Kidney glomerular epithelial cell (primary cell): ENCODE results near the gene MEN1.
"Not testable (repeated sequence)": the region's sequence is repeated elsewhere in the genome, so short reads cannot be mapped to it uniquely, and the experiment has no call there.

Source experiments
- DNase-seq: peaks from one replicate; lab custom pipeline; 2025; lab: John Stamatoyannopoulos, UW

Gene MEN1

DNA sequence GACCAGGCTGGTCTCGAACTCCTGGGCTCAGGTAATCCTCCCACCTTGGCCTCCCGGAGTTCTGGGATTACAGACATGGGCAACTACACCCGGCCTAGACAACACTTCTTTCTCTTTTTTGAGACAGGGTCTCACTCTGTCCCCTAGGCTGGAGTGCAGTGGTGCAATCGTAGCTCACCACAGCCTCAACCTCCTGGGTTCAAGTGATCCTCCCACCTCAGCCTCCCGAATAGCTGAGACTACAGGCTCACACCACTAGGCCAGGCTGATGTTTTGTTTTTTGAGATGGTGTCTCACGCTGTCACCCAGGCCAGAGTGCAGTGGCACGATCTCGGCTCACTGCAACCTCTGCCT is 35.4 kb upstream of the MEN1 start:
- DNase-seq = not testable (repeated sequence)

DNA sequence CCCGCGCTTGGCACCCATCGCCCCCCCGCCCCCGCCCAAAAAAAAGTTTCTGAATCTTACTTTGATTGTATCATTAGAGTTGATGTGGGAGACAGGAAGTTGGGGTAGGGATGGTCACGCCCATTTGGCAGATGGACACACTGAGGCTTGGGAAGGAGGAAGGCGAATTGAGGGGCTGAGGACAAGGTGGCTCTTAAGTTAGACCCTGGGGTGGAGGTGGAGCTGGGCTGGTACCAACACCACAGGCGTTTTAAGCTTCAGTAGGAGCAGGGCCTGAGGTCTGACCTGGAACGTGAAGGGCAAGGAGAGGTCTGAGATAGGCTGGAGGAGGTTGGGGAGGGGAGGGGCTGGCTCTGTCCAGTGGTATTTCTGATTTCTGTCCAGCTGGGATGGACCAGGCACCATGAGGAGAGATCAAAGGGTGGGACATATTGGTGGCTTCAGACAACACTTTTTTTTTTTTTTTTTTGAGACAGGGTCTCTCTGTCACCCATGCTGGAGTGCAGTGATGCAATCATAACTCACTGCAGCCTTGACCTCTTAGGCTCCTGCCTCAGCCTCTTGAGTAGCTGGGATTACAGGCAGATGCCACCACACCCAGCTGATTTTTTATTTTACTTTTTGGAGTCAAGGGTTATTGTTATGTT is 34.9 kb upstream of the MEN1 start:
- no peak for DNase-seq

DNA sequence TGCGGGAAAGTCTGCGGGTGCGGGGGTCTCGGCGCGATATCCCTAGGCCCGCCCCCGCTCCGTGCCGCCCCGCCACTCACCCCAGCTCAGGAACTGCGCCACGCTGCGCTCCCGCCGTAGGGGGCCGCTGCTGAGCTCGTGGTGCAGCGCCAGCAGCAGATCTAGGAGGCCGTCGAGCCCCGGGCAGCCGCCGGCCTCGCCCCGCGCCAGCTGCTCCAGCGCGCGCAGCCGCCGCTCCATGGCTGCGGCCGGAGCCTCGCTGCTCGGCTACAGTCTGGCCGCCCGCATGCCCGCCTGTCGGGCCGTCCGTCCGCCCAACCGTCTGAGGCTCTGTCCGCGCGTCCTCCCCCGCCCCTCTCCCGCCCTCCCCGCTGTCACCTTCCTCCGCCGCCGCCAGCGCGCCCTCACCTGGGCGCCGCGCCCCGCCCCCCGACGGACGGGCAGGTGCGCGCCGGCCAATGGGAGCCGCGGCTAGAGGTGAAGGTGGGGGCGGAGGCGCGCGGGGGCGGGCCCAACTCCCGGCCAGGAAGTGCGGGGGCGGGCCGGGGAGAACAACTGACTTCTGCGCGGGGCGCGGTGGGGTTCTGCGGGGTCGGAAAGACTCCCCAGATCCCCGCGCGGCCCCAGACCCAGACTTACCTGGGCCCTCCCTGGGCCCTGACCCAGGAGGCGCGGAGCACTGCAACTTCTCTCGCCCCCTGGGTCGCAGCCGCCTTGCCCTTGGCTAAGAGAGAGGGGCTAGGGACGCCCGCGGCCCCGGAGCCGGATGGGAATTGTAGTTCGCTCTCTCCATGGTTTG is 34.2 kb upstream of the MEN1 start, which contains the start of gene CDC42BPG:
TSS of gene CDC42BPG (minus strand) at position 324 of the 799 bp plus-strand sequence. CDS start at position 240, 84 bp downstream.
- DNase-seq = peak; percentile 8

DNA sequence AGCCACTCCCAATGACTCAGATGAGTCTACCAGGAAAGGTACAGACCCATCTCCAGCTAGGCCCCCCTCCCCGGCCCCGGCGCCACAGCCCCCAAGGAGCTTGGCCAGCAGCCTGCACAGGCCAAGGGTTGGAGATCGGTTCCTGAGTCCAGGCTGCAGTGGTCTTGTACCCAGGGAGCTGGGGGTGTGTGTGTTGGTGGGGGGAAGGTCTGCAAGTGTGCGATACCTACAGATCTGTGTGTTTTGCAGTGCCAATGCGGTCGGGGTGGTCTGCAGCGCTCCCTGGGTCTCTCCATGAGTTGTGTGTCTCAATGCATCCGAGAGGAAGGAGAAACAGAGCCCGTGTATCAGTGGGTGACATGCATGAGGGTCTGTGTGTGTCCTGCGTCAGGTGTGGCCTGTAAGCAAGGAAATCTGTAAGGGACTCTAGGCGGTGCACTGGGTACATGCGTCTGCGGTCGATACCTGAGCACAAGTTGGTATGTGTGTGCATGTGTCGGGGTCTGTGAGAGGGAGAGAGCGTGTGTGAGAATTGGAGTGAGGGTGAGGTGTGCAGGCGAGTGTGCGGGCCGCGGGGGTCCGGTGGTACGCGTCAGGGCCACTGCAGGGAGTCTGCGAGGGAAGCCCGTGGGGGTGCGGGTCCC is 33.5 kb upstream of the MEN1 start:
- no peak for DNase-seq

DNA sequence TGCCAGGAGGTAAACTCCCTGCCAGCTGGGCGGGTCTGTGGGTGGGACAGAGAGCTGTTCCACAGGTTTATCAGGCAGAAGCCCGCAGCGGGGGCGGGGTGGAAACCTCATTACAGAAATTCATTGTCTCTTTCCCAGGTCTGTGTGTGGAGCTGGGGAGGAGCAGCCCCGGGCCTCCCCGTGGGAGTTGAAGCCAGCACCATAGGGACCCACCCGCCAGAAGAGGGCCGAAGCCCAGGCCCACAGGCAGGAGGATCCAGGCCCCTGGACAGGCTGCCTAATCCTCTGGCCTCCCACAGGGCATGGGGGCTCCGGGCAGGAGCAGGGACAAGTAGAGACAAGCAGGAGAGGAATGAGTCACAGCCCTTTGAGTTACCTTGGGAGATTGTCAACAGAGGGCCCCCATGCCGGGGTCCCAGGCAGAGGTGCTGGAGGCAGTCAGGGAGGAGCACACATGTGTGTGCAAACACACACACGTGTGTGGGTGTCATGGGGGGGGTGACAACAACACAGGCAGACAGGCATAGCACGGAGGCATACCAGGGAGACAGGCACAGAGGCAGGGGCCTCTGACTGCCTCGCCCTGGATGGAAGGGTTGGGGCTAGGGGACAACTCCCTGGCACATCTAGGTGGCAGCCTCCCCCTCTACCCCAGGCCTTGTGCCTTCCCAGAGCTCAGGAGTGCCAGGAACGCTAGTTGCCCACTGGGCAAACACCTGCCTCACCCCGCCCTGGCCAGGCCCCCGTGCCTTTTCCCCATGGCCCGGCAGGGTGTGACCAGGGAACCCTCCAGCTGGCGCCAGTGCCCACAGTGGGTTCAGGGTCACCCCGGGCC is 32.7 kb upstream of the MEN1 start:
- DNase-seq = no peak

DNA sequence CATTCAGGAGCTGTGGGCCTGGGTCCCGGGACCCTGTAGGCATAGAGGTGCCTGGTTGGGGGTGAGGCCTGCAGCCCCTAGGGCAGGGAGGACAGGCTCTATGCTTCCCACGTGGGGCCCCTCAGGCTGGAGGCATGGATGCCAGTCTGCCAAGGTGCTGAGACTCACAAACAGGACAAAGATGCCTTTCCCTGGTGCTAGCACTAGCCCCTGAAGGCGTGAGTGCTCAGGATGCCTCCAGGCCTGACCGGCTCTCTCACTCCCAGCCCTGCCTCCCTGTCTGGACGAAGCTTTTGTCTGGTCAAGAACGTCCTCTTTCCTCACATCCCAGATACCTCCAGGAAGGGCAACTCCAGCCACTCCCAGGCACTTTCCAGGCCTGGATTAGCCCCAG is 32.0 kb upstream of the MEN1 start:
- no peak for DNase-seq

DNA sequence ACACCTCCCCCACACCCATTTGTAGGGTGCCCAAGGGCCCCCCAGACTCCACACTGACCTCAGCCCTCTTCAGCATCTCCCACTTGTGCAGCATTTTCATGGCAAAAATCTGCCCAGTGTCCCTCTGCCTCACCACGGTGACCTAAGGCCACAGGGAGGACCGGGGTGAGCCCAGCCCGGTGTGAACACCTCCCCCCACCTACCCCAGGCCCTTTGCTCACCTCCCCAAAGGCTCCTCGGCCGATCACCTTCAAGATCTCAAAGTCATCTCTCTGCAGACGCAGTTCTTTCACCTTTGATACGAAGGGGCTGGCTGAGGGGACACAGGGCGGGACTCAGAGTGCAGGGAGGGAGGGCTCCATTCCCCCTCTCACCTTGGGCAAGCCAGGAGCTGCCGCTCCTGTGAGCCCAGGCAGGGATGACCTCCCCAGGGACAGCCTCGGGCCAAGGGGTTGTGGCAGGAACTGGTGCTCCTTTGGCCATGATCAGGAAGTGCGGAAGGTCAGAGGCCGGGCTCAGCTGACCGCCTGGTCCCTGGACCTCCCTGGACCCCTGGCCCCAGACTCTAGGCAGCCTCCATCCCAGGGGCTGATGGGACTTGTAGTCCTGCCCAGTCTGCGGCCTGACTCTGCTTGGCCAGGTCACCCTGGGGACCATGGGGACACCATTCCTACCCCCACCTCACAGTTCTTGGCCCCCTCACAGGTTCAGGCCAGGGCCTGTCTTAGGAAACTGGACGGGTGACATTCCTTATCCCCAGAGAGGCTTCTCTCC is 31.4 kb upstream of the MEN1 start:
- no peak for DNase-seq

DNA sequence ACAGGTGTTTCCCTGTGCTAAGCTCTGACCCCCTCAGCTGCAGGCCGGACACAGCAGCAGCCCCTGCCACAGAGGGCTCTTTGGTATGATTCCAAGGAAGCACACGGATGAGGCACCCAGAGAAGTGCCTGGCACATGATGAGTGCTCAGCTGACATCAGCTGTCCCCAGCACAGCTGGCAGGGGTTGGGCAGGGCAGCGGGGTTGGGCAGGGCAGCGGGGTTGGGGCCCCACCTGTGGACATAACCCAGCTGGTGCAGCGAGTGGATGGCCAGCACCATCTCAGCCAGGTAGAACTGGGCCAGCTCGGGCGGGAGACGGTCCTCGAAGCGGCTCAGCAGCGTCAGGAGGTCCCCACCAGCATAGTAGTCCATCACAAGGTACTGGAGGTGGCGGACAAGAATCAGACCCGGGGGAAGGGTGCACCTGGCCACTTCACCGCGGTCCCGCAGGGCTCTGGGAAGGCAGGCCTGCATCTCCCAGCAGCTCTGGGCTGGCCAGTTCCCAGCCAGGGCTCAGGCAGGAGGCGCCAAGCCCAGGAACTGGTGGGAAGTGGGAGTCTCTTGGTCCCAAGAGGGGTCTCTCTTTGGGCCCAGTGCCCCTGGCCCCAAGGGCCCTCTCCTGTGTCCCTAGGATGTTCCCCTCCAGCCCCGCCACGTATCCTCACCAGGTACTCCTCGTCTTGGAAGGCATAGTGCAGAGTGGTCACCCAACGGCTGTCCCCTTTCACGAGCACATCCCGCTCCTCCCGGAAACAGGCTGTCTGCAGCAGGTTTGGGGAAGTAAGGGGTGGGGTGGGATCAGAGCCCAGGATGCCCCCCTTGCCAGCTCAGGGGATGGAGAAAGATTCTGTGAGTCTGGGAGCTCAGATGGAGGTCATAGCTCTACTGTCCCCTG is 29.8 kb upstream of the MEN1 start:
- no peak for DNase-seq

DNA sequence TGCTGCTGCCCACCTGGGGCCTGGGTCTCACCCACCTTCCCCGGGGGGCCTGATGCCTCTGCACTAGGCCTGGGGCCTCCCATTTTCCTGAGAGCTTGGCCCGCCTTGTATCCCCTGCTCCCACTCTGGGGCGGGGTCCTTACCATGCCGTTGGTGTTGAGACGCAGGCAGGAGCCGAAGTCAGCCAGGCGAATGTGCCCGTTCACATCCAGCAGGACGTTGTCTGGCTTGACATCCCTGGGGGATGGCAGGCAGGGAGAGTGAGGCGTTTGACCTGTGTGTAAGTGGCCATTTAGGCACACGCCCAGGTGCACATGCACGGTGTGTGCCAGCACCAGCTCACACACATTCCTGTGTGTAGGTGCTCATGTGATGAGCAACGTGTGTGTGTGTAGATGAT is 29.0 kb upstream of the MEN1 start:
- no peak for DNase-seq

DNA sequence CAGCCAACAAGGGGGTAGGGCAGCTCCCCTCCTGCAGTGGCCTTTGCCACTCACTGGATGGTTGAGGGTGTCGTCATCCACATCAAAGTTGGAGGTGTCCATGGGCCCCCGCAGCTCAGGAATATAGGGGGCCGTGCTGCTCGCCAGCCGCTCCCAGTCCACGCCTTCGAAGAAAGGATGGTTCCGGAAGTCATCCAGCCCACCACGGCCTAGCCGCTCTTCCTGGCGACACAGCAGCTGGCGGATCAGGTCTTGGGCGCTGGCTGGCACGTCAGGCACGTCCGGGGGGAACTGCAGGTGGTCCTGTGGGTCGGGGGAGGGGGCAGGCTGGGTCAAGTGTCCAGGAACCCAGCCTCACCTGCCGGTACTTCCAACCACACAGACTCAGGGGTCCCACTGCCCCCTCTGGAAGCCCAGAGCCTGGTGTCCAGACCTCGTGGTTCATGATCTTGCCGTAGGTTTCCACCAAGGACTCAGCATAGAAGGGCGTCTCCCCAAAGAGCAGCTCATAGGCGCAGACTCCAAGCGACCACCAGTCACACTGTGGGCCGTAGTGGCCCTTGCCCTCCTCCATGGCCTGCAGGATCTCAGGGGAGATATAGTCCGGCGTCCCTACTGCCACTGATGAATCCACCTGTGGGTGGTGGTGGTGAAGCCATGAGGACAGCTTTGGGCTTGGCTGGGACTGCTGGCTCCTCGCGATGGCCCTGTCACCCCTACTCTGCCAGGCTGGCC is 28.4 kb upstream of the MEN1 start:
- DNase-seq = no peak

DNA sequence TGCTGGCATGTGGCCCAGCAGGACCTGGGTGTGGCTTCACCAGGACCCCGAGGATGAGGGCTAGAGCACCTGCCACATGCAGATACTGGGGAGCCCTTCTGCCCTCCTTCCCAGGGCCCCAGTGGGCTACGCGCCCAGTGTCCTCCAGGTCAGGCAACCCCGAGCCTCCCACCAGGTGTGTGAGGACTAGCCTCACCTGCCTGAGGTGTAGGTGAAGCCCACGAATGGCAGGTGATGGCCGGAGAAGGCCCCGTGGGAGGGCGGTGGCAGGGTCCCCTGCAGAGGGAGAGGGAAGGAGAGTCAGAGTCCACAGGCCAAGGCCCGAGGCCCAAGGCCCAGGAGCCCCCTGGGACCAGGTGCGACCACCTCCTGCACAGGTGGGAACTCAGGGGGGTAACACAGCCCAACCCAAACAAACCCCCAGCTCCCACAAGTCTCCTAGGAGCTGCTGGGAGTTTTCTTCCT is 27.6 kb upstream of the MEN1 start:
- DNase-seq = no peak

DNA sequence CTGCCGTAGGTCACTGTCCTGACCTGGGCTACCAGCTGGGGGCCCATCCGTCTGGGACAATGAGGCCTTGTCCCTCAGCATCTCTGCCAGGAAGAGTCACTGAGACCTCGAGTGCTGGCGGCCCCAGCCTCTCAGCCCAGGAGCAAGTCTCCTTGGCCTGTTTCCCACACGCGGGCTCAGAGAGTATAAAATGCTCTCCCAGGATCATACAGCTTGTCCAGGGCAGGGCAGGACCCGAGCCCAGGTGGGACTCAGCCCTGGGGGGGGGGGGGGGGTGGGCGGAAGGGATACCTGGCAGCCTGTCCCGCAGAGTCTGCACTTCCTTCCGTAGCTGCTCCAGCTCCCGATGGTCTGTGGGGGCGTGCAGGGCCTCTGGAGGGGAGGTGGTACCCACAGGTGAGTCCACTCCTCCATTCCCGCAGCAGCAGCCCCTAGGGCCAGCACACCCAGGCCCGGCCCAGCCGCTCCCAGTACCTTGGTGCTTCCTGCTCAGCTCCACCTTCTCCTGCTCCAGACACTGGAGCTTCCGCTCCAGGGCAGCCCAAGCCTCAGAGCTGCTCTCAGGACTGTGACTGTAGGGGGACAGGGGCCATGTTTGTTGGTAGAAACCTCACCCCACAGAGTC is 26.2 kb upstream of the MEN1 start:
- no peak for DNase-seq

DNA sequence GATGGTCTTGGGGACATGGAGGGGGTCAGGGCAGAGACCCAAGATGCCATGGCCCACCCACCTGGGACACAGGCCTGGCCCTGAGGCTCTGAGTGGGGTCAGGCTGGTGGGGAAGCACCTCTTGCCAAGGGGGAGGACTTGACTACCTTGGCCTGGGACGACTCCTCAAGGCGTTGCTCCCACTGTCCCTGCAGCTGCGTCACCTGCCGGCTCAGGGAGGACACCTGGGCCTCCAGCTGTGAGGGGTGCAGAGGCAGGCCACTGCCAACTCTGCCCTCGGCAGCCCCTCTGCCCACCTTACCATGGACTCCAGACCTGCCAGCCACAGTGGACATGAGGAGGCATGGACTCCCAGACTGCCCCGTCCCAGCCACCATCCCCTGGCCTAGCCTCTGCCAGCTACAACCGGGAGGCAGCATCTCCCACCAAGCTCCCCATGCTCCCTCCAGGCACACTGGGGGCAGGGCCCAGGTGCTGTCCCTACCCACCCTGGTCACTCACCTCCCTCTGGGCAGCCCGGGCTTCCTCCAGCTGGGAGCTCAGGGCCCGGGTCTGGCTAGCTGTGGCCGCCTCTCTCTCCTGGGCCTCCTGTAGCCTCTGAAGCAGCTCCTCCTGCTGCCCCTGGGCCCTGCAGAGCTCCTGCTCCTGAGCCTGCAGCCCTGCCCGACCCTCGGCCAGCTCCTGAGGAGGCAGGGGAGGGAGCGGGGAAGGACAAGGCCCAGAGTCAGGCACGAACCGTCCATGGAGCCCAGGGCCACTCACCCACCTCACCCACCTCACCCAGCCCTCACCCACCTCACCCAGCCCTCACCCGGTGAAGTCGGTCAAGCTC is 25.5 kb upstream of the MEN1 start:
- DNase-seq = no peak

DNA sequence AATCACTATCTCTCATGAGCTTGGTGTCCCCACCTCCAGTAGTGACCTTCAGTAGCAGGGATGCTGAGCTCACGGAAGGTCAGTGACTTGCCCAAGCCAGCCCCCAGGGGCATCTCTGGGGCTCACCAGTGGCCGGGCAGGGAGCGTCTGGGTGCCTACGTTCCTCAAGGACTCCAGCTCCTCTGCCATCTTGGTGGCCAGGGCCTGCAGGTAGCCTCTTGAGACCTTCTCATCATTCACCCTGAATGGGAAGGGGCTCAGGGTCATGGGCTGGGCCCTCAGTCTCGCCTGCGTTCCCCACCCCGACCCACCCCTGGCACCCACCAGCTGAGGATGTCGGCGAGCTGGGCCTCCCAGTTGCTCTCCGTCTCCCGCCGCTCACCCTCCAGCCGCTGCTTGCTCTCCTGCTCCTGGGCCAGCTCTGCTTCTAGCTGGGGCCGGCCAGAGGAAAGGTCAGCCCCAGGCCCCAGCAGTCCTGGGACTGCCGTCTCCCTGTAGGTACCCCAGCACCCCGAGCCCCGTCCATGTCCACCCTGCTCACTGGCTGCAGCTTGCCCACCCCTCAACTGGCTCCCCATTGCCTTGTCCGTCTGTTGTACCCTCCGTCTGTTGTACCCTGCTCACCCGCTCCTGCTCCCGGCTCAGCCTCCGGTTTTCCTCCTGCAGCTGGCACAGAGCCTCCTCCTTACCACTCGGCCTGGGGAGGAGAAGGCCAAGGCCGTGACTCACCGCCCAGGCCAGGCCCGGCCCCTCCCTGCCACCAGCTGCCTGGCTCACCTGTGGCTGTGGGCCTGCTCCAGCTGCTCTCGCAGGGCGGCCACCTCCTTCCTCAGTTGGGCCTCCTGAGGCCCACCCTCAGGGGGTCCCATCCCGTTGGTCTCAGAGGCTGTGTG is 24.6 kb upstream of the MEN1 start:
- peak; percentile 19 for DNase-seq

DNA sequence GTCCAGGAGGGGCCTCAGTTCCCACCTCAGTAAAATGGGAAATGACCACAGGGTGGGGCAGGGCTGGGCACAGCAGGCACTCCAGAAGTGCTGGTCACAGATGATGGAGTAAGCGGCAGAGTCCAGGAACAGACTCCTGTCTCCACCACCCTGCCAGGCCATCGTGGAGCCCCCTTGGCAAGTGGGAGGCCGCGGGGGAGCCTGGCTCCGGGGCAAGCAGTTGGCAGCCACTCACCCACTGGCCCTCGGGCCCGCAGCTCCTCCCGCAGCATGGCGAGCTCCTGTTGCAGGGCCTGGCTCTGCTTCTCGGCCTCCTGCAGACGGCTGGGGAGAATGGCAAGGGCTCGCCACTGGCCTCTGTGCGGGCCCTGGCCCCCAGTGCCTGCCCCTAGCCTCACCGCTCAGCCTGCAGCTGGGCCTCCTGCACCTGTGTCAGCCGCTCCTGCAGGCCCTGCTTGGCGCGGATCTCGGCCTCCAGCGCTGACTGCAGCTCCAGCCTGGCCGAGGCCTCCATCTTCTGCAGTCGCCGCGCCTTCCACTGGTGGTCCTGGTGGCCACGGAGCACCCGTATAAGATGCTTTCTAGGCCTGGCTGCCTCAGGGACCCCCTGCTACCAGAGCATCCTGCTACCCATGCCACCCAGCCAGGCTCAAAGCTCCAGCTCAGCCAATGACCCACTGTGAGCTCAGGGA is 23.8 kb upstream of the MEN1 start:
- no peak for DNase-seq

DNA sequence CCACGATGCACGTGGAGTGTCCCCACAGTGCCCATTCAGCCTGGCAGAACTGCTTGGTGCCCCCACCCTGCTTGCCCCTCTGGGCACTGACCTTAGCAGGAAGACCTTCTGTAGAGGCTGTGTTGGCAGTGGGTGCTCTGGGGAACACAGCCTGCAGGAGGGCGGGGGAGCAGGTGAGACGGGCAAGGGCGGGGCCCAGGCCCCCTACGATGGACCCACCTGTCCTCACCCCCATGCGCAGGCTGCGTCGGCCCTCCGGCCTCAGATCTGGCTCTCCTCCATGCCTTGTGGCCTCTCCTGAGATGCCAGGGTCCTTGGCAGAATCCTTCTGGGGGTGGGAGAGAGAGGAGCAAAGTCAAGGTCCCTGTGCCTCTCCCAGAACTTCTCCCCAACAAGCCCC is 23.2 kb upstream of the MEN1 start:
- DNase-seq = no peak

DNA sequence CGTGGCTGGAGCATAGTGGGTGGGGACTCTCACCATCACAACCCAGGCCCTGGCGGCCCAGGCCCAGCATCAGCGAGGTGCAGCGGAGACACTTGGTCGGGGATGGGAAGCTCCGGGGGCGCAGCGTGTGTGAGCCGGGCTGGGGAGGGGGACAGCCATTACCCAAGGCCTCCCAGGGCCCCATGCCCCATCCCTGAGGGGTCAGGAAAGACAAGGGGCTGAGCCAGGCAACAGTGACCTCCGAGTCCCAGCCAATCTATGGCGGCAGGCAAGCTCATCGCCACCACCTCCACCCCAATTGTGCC is 22.8 kb upstream of the MEN1 start:
- DNase-seq = no peak
